Measurements from ENCODE around the gene ACY1.
"Not testable (repeated sequence)": the region's sequence is repeated elsewhere in the genome, so short reads cannot be mapped to it uniquely, and the experiment has no call there.

Gene ACY1

GRCh38 chr3:51983578-51984268, 388 bp downstream of the ACY1 start:
- no peak for DNase-seq (ENCODE audit: low read depth)

GRCh38 chr3:51984269-51984647, 923 bp downstream of the ACY1 start:
- DNase-seq (ENCODE audit: low read depth), result no peak

- DNase-seq (ENCODE audit: low read depth), result no peak
Measured at GRCh38 chr3:51985063-51985462, 1.7 kb downstream of the ACY1 start.

GRCh38 chr3:51986010-51986947, 2.9 kb downstream of the ACY1 start:
- no peak for DNase-seq (ENCODE audit: low read depth)

GRCh38 chr3:51987568-51987967, 4.2 kb downstream of the ACY1 start:
- no peak for DNase-seq (ENCODE audit: low read depth)

- DNase-seq (ENCODE audit: low read depth), result no peak
Measured at GRCh38 chr3:51988286-51989146, 5.2 kb downstream of the ACY1 start.

- DNase-seq (ENCODE audit: low read depth), result not testable (repeated sequence)
Measured at GRCh38 chr3:51990501-51990971, 7.2 kb downstream of the ACY1 start.

- no peak for DNase-seq (ENCODE audit: low read depth)
Measured at GRCh38 chr3:51992017-51992682, 8.8 kb downstream of the ACY1 start.

GRCh38 chr3:51993657-51994056, 10.3 kb downstream of the ACY1 start:
- DNase-seq (ENCODE audit: low read depth), result not testable (repeated sequence)

GRCh38 chr3:51994530-51994929, 11.2 kb downstream of the ACY1 start:
- no peak for DNase-seq (ENCODE audit: low read depth)

- peak; percentile 74 for DNase-seq (ENCODE audit: low read depth)
Measured at GRCh38 chr3:51995346-51996163, 12.2 kb downstream of the ACY1 start, which contains the start of gene RPL29. RPL29 (minus strand) TSS chr3:51995895; CDS start chr3:51995461, 434 bp downstream.

- DNase-seq (ENCODE audit: low read depth), result no peak
Measured at GRCh38 chr3:51997172-51997571, 13.8 kb downstream of the ACY1 start.

GRCh38 chr3:51997935-51998596, 14.7 kb downstream of the ACY1 start:
- no peak for DNase-seq (ENCODE audit: low read depth)

- no peak for DNase-seq (ENCODE audit: low read depth)
Measured at GRCh38 chr3:51998774-51999173, 15.4 kb downstream of the ACY1 start.

- no peak for DNase-seq (ENCODE audit: low read depth)
Measured at GRCh38 chr3:51999846-52000245, 16.5 kb downstream of the ACY1 start.

- DNase-seq (ENCODE audit: low read depth), result no peak
Measured at GRCh38 chr3:52001443-52001974, 18.2 kb downstream of the ACY1 start.

GRCh38 chr3:52002748-52003147, 19.4 kb downstream of the ACY1 start:
- no peak for DNase-seq (ENCODE audit: low read depth)

- no peak for DNase-seq (ENCODE audit: low read depth)
Measured at GRCh38 chr3:52004163-52004787, 20.9 kb downstream of the ACY1 start.

- no peak for DNase-seq (ENCODE audit: low read depth)
Measured at GRCh38 chr3:52004906-52005395, 21.6 kb downstream of the ACY1 start.

Measured in GM04503 (cell line).